GM23338 (cell line): ENCODE results near the gene ST6GALNAC4. TPM values are rescaled to one million over a fixed set of nuclear protein-coding genes. Genes with fewer than 3 reads are reported as not detected.

Experiments
- ATAC-seq: fragments of 200-7000 bp; cut with Tn5 transposase; 3 replicates; pipeline ENCODE4 v1.9.1; 2020
- DNase-seq: peaks from one replicate; pipeline ENCODE4 v3.0.0-alpha.2; 2015; ENCODE audit warnings: low spot score
- H2AFZ ChIP-seq: fragments of 200-600 bp; sonication (generic); 2 replicates; pipeline ENCODE4 v1.8.0; 2016; ENCODE audit warnings: antibody characterized with exemption, mild to moderate bottlenecking, moderate library complexity
- H3F3A ChIP-seq: fragments of 200-600 bp; sonication (generic); replicated peaks from 2 replicates; pipeline ENCODE4 v1.8.0; 2017; ENCODE audit warnings: antibody characterized with exemption, mixed run types, low read depth
- H3K27ac ChIP-seq: fragments of 200-600 bp; sonication (generic); 2 replicates; pipeline ENCODE4 v1.6.1; 2016; ENCODE audit warnings: low read depth
- H3K27me3 ChIP-seq: fragments of 200-600 bp; sonication (generic); 2 replicates; pipeline ENCODE4 v1.8.0; 2016; ENCODE audit warnings: mild to moderate bottlenecking, mixed run types, moderate library complexity; ENCODE audit not compliant: insufficient read depth
- H3K36me3 ChIP-seq: fragments of 200-600 bp; sonication (generic); 2 replicates; pipeline ENCODE4 v1.8.0; 2016; ENCODE audit warnings: mild to moderate bottlenecking; ENCODE audit not compliant: insufficient read depth
- H3K4me1 ChIP-seq: fragments of 200-600 bp; sonication (generic); 2 replicates; pipeline ENCODE4 v1.8.0; 2016; ENCODE audit warnings: mild to moderate bottlenecking, moderate library complexity; ENCODE audit not compliant: insufficient read depth
- H3K4me2 ChIP-seq: fragments of 200-600 bp; sonication (generic); 2 replicates; pipeline ENCODE4 v1.7.1; 2017; ENCODE audit warnings: mixed run types
- H3K4me3 ChIP-seq: fragments of 200-600 bp; sonication (generic); 2 replicates; pipeline ENCODE4 v1.6.1; 2016; ENCODE audit warnings: mixed run types
- H3K79me2 ChIP-seq: fragments of 200-600 bp; sonication (generic); replicated peaks from 2 replicates; pipeline ENCODE4 v1.8.0; 2017; ENCODE audit warnings: mild to moderate bottlenecking; ENCODE audit not compliant: insufficient read depth
- H3K9me2 ChIP-seq: fragments of 200-600 bp; sonication (generic); 2 replicates; pipeline ENCODE4 v1.8.0; 2017; ENCODE audit not compliant: insufficient read depth
- H4K20me1 ChIP-seq: fragments of 200-600 bp; sonication (generic); replicated peaks from 2 replicates; pipeline ENCODE4 v1.8.0; 2017; ENCODE audit warnings: mild to moderate bottlenecking; ENCODE audit not compliant: insufficient read depth
- H3K27ac Mint-ChIP-seq: 2 replicates; pipeline ENCODE4 v1.8.0; 2020; ENCODE audit warnings: inconsistent platforms, mild to moderate bottlenecking, moderate library complexity, mixed read lengths
- H3K27me3 Mint-ChIP-seq: 3 replicates; pipeline ENCODE4 v1.8.0; 2022; ENCODE audit warnings: low read depth, mild to moderate bottlenecking, moderate library complexity, mixed read lengths, inconsistent platforms; ENCODE audit not compliant: insufficient read depth, poor library complexity
- H3K36me3 Mint-ChIP-seq: 3 replicates; pipeline ENCODE4 v1.8.0; 2021; ENCODE audit warnings: low read depth, mild to moderate bottlenecking, inconsistent platforms, moderate library complexity, mixed read lengths
- H3K4me1 Mint-ChIP-seq: 3 replicates; pipeline ENCODE4 v1.8.0; 2020; ENCODE audit warnings: mild to moderate bottlenecking, inconsistent platforms, mixed read lengths
- H3K4me3 Mint-ChIP-seq: 3 replicates; pipeline ENCODE4 v1.8.0; 2021; ENCODE audit warnings: moderate library complexity, mild to moderate bottlenecking, inconsistent platforms, mixed read lengths
- H3K9me3 Mint-ChIP-seq: 3 replicates; pipeline ENCODE4 v1.8.0; 2020; ENCODE audit warnings: moderate library complexity, mild to moderate bottlenecking, inconsistent platforms, mixed read lengths
- CREB1 ChIP-seq: fragments of 250-450 bp; sonication (Bioruptor Pico); IDR thresholded peaks from 2 replicates; pipeline ENCODE4 v1.5.0; 2020; ENCODE audit warnings: low read depth, mild to moderate bottlenecking, moderate library complexity
- EZH2phosphoT487 ChIP-seq: fragments of 200-600 bp; sonication (generic); IDR thresholded peaks from one replicate; pipeline ENCODE4 v1.8.1; 2018; ENCODE audit warnings: antibody characterized with exemption; ENCODE audit not compliant: unreplicated experiment
- ZNF114 ChIP-seq: fragments of 250-450 bp; sonication (Bioruptor Pico); IDR thresholded peaks from 2 replicates; pipeline ENCODE4 v1.5.0; 2020; ENCODE audit warnings: mild to moderate bottlenecking, moderate library complexity
- polyA plus RNA-seq: library from polyadenylated mRNA; unstranded; fragments of >200 nt; fragmentation: Nextera tagmentation; extraction: Ambion mirVana; gene quantifications from 2 replicates; pipeline ENCODE4 v1.2.1, GENCODE V29; 2016
- total RNA-seq: library from RNA; depleted of rRNA; stranded (reverse); fragments of >200 nt; shearing (Covaris generic); gene quantifications from 2 replicates; pipeline ENCODE4 v1.2.3, GENCODE V29; 2014
- TF ChIP-seq, protein P1 (sequence below): fragments of 250-450 bp; sonication (Bioruptor Pico); IDR thresholded peaks from 2 replicates; pipeline ENCODE4 v1.5.0; 2020; ENCODE audit warnings: mild to moderate bottlenecking, moderate library complexity
- TF ChIP-seq, protein P2 (sequence below), 2 experiments: fragments of 200-600 bp in 1 of 2; sonication (generic) in 1 of 2; conservative IDR thresholded peaks; 2 replicates each; pipeline versions ENCODE4 v1.5.1 to v1.6.1; 2016 to 2017; ENCODE audit warnings: antibody characterized with exemption in 2 of 2, low read depth in 2 of 2, mild to moderate bottlenecking in 2 of 2, moderate library complexity in 1 of 2

ST6GALNAC4 gene
- total and polyA plus RNA-seq, 2 experiments from 2014 or later: 8.1 to 35.3 TPM

DNA sequence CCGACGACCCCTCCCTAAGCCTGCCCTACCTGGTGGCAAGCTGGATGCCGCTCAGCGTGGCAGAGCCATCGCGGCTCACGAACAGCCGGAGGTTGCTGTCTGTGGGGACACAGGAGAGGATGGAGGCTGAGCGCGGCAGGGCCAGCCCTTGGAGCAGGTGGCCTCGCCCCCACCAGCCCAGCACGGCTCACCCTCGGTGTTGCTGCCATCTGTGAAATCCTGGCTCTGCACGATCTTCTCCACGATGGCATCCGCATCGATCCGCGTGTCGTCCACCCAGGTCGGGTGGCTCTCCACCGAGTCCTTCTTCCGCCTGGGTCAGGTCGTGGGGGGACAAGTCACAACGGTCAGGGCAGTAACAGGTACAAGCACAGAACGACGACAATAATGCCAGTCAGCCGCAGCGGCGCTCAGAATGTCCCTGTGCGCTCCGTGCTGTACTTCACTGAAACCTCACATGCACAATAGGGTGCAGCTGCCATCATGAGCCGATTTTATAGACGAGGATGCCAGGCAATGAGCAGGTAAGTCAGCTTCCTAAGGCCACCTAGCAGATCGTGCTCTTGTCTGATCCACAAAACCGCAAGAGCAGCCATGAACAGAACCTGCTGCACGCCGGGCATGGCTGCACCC lies 27.9 kb upstream of the ST6GALNAC4 start (continued):
- TF ChIP-seq, protein P1, sequence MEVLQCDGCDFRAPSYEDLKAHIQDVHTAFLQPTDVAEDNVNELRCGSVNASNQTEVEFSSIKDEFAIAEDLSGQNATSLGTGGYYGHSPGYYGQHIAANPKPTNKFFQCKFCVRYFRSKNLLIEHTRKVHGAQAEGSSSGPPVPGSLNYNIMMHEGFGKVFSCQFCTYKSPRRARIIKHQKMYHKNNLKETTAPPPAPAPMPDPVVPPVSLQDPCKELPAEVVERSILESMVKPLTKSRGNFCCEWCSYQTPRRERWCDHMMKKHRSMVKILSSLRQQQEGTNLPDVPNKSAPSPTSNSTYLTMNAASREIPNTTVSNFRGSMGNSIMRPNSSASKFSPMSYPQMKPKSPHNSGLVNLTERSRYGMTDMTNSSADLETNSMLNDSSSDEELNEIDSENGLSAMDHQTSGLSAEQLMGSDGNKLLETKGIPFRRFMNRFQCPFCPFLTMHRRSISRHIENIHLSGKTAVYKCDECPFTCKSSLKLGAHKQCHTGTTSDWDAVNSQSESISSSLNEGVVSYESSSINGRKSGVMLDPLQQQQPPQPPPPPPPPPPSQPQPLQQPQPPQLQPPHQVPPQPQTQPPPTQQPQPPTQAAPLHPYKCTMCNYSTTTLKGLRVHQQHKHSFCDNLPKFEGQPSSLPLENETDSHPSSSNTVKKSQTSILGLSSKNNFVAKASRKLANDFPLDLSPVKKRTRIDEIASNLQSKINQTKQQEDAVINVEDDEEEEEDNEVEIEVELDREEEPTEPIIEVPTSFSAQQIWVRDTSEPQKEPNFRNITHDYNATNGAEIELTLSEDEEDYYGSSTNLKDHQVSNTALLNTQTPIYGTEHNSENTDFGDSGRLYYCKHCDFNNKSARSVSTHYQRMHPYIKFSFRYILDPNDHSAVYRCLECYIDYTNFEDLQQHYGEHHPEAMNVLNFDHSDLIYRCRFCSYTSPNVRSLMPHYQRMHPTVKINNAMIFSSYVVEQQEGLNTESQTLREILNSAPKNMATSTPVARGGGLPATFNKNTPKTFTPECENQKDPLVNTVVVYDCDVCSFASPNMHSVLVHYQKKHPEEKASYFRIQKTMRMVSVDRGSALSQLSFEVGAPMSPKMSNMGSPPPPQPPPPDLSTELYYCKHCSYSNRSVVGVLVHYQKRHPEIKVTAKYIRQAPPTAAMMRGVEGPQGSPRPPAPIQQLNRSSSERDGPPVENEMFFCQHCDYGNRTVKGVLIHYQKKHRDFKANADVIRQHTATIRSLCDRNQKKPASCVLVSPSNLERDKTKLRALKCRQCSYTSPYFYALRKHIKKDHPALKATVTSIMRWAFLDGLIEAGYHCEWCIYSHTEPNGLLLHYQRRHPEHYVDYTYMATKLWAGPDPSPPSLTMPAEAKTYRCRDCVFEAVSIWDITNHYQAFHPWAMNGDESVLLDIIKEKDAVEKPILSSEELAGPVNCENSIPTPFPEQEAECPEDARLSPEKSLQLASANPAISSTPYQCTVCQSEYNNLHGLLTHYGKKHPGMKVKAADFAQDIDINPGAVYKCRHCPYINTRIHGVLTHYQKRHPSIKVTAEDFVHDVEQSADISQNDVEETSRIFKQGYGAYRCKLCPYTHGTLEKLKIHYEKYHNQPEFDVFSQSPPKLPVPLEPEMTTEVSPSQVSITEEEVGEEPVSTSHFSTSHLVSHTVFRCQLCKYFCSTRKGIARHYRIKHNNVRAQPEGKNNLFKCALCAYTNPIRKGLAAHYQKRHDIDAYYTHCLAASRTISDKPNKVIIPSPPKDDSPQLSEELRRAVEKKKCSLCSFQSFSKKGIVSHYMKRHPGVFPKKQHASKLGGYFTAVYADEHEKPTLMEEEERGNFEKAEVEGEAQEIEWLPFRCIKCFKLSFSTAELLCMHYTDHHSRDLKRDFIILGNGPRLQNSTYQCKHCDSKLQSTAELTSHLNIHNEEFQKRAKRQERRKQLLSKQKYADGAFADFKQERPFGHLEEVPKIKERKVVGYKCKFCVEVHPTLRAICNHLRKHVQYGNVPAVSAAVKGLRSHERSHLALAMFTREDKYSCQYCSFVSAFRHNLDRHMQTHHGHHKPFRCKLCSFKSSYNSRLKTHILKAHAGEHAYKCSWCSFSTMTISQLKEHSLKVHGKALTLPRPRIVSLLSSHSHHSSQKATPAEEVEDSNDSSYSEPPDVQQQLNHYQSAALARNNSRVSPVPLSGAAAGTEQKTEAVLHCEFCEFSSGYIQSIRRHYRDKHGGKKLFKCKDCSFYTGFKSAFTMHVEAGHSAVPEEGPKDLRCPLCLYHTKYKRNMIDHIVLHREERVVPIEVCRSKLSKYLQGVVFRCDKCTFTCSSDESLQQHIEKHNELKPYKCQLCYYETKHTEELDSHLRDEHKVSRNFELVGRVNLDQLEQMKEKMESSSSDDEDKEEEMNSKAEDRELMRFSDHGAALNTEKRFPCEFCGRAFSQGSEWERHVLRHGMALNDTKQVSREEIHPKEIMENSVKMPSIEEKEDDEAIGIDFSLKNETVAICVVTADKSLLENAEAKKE: no peak
- TF ChIP-seq EZH2phosphoT487: no peak

- TF ChIP-seq ZNF114: no peak
- 0 out of 2 replicates have a peak, but pooled peaks have one; percentile 27 for TF ChIP-seq CREB1
- TF ChIP-seq, protein P2, sequence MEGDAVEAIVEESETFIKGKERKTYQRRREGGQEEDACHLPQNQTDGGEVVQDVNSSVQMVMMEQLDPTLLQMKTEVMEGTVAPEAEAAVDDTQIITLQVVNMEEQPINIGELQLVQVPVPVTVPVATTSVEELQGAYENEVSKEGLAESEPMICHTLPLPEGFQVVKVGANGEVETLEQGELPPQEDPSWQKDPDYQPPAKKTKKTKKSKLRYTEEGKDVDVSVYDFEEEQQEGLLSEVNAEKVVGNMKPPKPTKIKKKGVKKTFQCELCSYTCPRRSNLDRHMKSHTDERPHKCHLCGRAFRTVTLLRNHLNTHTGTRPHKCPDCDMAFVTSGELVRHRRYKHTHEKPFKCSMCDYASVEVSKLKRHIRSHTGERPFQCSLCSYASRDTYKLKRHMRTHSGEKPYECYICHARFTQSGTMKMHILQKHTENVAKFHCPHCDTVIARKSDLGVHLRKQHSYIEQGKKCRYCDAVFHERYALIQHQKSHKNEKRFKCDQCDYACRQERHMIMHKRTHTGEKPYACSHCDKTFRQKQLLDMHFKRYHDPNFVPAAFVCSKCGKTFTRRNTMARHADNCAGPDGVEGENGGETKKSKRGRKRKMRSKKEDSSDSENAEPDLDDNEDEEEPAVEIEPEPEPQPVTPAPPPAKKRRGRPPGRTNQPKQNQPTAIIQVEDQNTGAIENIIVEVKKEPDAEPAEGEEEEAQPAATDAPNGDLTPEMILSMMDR (conservative IDR thresholded peaks at IDR 0.05; ENCODE audit: low read depth in 2 of 2): peak; percentile 88 to 93
- Mint-ChIP-seq H3K4me1 (peaks cover 33% of the 10 kb centered on the region), H3K9me3 (no peaks in the 10 kb centered on the region), H3K27me3 (peaks cover 26% of the 10 kb centered on the region), H3K36me3 (peaks cover 42% of the 10 kb centered on the region), H3K27ac (peak overlapping the region; percentile 75; the same call in 1 of the 2 replicates), H3K4me3 (no peak overlapping the region)
- Histone ChIP-seq H3K9me2 (no peaks in the 10 kb centered on the region), H3K79me2 (no peaks in the 10 kb centered on the region), H3F3A (peaks cover 24% of the 10 kb centered on the region), H3K36me3 (no peaks in the 10 kb centered on the region), H3K4me2 (no peak overlapping the region), H3K4me3 (no peak overlapping the region), H3K4me1 (peaks cover 23% of the 10 kb centered on the region), H3K27ac (peak overlapping the region; percentile 92), H4K20me1 (no peaks in the 10 kb centered on the region; the same call in 1 of the 2 replicates), H2AFZ (no peak overlapping the region), H3K27me3 (no peaks in the 10 kb centered on the region)
- ATAC-seq (peak; percentile 79), DNase-seq (peak; percentile 95)
These were observed 26.9 kb upstream of the ST6GALNAC4 start for GRCh38 chr9:127943731-127944144.
